Colonic mucosa (tissue), 4 donors: Measurements from ENCODE around the gene PRC1. TPM values are rescaled to one million over a fixed set of nuclear protein-coding genes. Genes with fewer than 3 reads are reported as not detected.
A peak's percentile ranks its signal among the peaks of the same experiment; 100 is the strongest.

Experiments
- DNase-seq: peaks from one replicate; pipeline ENCODE4 v3.0.0-alpha.2; 2020
- H3K27ac ChIP-seq: fragments of 200-600 bp; one replicate; pipeline ENCODE4 v1.8.0; 2021
- H3K27me3 ChIP-seq: fragments of 200-600 bp; one replicate; pipeline ENCODE4 v1.8.0; 2021
- H3K36me3 ChIP-seq: fragments of 200-600 bp; one replicate; pipeline ENCODE4 v1.8.0; 2021
- H3K4me1 ChIP-seq: fragments of 200-600 bp; one replicate; pipeline ENCODE4 v1.8.0; 2021; ENCODE audit warnings: mild to moderate bottlenecking
- H3K4me3 ChIP-seq: fragments of 200-600 bp; one replicate; pipeline ENCODE4 v1.8.0; 2021
- H3K9ac ChIP-seq, 2 donors: one replicate each; pipeline ENCODE4 v1.7.0; 2013; ENCODE audit warnings: control low read depth in 2 of 2, low read depth in 2 of 2, low read length in 2 of 2
- H3K9me3 ChIP-seq: fragments of 200-600 bp; one replicate; pipeline ENCODE4 v1.8.0; 2021
- intact Hi-C: fragments of 100-400 bp; cut with DNase I; formaldehyde crosslinking; loops from one replicate; pipeline ENCODE4 v1.14.1; 2022
- total RNA-seq, 2 donors: library from RNA; stranded (reverse); fragmentation: NEBNext Ultra II Directional in 1 of 2; extraction: Animal tissue kit (Norgen Biotek cat#: 25700) in 1 of 2; gene quantifications; one replicate each; pipeline ENCODE4 v1.2.1, GENCODE V29; 2021
- TF ChIP-seq, protein P1 (sequence below): fragments of 200-600 bp; IDR thresholded peaks from one replicate; pipeline ENCODE4 v1.8.0; 2022; ENCODE audit warnings: antibody characterized with exemption, mild to moderate bottlenecking
- donor health status: healthy.
- donor health status: DM: no; HTN: no; CAD: no.
- donor health status: DM: no; HTN: no; CAD: no.

Gene PRC1
- total RNA-seq, 2 donors from 2014 or later, result 44.3 to 114 TPM

DNA sequence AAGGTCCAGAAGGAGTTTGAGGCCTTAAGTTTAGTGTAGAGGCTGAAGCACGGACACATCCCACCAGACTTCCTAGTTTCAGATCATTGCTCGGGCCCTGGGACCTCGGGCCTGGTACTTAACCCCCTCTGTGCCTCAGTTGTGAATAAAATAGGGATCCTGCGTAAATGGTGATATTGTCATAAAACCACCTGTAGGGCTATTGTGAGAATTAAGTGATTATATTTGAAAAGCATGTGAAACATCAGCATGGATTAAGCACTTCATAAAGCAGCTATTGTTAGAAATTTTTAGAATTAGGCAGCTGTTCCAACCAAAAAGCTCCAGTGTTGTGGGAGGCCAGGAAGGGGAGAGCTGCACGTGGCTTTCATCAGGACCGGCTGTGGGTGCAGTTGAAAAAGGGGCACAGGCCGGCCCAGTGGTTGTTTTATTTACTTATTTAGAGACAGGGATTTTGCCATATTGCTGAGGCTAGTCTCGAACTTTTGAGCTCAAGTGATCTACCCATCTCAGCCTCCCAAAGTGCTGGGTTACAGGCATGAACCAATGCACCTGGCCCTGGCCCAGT lies 35.2 kb downstream of the PRC1 start:
- intact Hi-C loops, result loop anchor here (5.0 to 10.0 kb wide), 2 partner anchors 73 to 316 kb away; no protein-coding TSS in a partner anchor
- H3K27me3 ChIP-seq, result no peaks in the 10 kb centered on the region
- TF ChIP-seq, protein P1, sequence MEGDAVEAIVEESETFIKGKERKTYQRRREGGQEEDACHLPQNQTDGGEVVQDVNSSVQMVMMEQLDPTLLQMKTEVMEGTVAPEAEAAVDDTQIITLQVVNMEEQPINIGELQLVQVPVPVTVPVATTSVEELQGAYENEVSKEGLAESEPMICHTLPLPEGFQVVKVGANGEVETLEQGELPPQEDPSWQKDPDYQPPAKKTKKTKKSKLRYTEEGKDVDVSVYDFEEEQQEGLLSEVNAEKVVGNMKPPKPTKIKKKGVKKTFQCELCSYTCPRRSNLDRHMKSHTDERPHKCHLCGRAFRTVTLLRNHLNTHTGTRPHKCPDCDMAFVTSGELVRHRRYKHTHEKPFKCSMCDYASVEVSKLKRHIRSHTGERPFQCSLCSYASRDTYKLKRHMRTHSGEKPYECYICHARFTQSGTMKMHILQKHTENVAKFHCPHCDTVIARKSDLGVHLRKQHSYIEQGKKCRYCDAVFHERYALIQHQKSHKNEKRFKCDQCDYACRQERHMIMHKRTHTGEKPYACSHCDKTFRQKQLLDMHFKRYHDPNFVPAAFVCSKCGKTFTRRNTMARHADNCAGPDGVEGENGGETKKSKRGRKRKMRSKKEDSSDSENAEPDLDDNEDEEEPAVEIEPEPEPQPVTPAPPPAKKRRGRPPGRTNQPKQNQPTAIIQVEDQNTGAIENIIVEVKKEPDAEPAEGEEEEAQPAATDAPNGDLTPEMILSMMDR, result no peak
- H3K9me3 ChIP-seq, result no peaks in the 10 kb centered on the region
- no peaks in the 10 kb centered on the region for H3K36me3 ChIP-seq
- no peak overlapping the region for H3K9ac ChIP-seq
- DNase-seq, result no peak
- H3K4me1 ChIP-seq, result peaks cover 21% of the 10 kb centered on the region
- no peak overlapping the region for H3K27ac ChIP-seq
- H3K4me3 ChIP-seq, result no peak overlapping the region

- Histone ChIP-seq H3K4me3 (peak overlapping the region; percentile 85), H3K9ac (peak overlapping the region; percentile 48 to 74), H3K27ac (no peak overlapping the region), H3K36me3 (no peaks in the 10 kb centered on the region), H3K4me1 (peaks cover 21% of the 10 kb centered on the region), H3K9me3 (no peaks in the 10 kb centered on the region), H3K27me3 (no peaks in the 10 kb centered on the region)
- DNase-seq, result no peak
- intact Hi-C loops, result loop anchor here (5.0 to 10.0 kb wide), 2 partner anchors 75 to 317 kb away; no protein-coding TSS in a partner anchor
- TF ChIP-seq, protein P1, result no peak
Observed at GRCh38 chr15:90957791-90958190, 36.5 kb downstream of the PRC1 start.

GRCh38 chr15:90957031-90957790 lies 37.1 kb downstream of the PRC1 start:
- H3K36me3 ChIP-seq, result no peaks in the 10 kb centered on the region
- H3K4me3 ChIP-seq, result peak overlapping the region; percentile 85
- no peak overlapping the region for H3K27ac ChIP-seq
- TF ChIP-seq, protein P1, result no peak
- no peaks in the 10 kb centered on the region for H3K9me3 ChIP-seq
- intact Hi-C loops, result loop anchor here (5.0 to 10.0 kb wide), 2 partner anchors 75 to 318 kb away; no protein-coding TSS in a partner anchor
- peaks cover 21% of the 10 kb centered on the region for H3K4me1 ChIP-seq
- no peaks in the 10 kb centered on the region for H3K27me3 ChIP-seq
- peak overlapping the region; percentile 48 to 74 for H3K9ac ChIP-seq
- DNase-seq, result no peak

- Histone ChIP-seq H3K4me3 (peak overlapping the region; percentile 85), H3K4me1 (peaks cover 21% of the 10 kb centered on the region), H3K27ac (no peak overlapping the region), H3K27me3 (no peaks in the 10 kb centered on the region), H3K9me3 (no peaks in the 10 kb centered on the region), H3K9ac (peak overlapping the region; percentile 74 to 88), H3K36me3 (no peaks in the 10 kb centered on the region)
- intact Hi-C loops, result loop anchor here (5.0 to 10.0 kb wide), 2 partner anchors 76 to 318 kb away; no protein-coding TSS in a partner anchor
- TF ChIP-seq, protein P1, result peak; percentile 92
- DNase-seq, result peak; percentile 82
Observed at GRCh38 chr15:90956274-90957030, 37.9 kb downstream of the PRC1 start.

GRCh38 chr15:90955624-90956273 lies 38.6 kb downstream of the PRC1 start:
- Histone ChIP-seq H3K27ac (peak overlapping the region; percentile 96), H3K9ac (peak overlapping the region in 1 of 2 donors; percentile 88), H3K4me3 (peak overlapping the region; percentile 85), H3K36me3 (peaks cover 2% of the 10 kb centered on the region), H3K4me1 (peaks cover 21% of the 10 kb centered on the region), H3K27me3 (no peaks in the 10 kb centered on the region), H3K9me3 (no peaks in the 10 kb centered on the region)
- peak; percentile 85 for DNase-seq
- TF ChIP-seq, protein P1, result no peak
- intact Hi-C loops, result loop anchor here (5.0 to 10.0 kb wide), 2 partner anchors 77 to 319 kb away; no protein-coding TSS in a partner anchor
